Memory B cell (primary cell): ENCODE results near the gene DENND6B.
A peak's percentile ranks its signal among the peaks of the same experiment; 100 is the strongest.
"Not testable (repeated sequence)": the region's sequence is repeated elsewhere in the genome, so short reads cannot be mapped to it uniquely, and the experiment has no call there.

Source experiments
- ATAC-seq: fragments of 150-1000 bp; cut with Tn5 transposase; 2 replicates; pipeline ENCODE4 v1.10.0; 2021; ENCODE audit warnings: low read depth, mild to moderate bottlenecking, moderate library complexity
- DNase-seq, 2 donors: peaks; one replicate each; pipeline ENCODE4 v3.0.0; 2022; ENCODE audit warnings: low spot score in 2 of 2
- H3K27ac Mint-ChIP-seq: one replicate; pipeline ENCODE4 v1.8.0; 2022; ENCODE audit warnings: mild to moderate bottlenecking, moderate library complexity, mixed read lengths
- H3K27me3 Mint-ChIP-seq: one replicate; pipeline ENCODE4 v1.8.0; 2022; ENCODE audit warnings: mixed read lengths
- H3K36me3 Mint-ChIP-seq: one replicate; pipeline ENCODE4 v1.8.0; 2022; ENCODE audit warnings: mild to moderate bottlenecking, mixed read lengths
- H3K4me1 Mint-ChIP-seq: one replicate; pipeline ENCODE4 v1.8.0; 2022; ENCODE audit warnings: mixed read lengths
- H3K4me3 Mint-ChIP-seq: one replicate; pipeline ENCODE4 v1.8.0; 2022; ENCODE audit warnings: mild to moderate bottlenecking, moderate library complexity, mixed read lengths
- H3K9me3 Mint-ChIP-seq: one replicate; pipeline ENCODE4 v1.8.0; 2022; ENCODE audit warnings: mixed read lengths

Gene DENND6B

DNA sequence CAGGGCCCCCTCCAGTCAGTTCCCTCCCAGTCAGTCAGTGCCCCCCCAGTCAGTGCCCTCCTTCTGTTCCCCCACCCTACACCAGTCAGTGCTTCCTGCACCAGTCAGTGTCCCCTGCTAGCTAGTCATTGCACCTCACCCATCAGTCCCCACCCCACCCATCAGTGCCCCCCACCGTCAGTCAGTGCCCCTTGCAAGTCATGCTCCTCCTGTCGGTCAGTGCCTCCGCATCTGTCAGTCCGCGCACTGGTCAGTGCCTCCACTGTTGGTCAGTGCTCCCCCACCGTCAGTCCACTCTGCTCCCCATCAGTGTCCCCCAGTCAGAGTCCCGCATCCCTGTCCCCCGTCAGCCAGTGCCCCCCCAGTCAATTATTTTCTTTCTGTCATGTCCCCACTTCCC, 19.7 kb upstream of the DENND6B start:
- Mint-ChIP-seq H3K27ac (no peak overlapping the region), H3K4me1 (no peaks in the 10 kb centered on the region), H3K27me3 (no peaks in the 10 kb centered on the region), H3K9me3 (no peaks in the 10 kb centered on the region), H3K36me3 (peaks cover 3% of the 10 kb centered on the region), H3K4me3 (no peak overlapping the region)
- no peak for ATAC-seq
- no peak for DNase-seq

DNA sequence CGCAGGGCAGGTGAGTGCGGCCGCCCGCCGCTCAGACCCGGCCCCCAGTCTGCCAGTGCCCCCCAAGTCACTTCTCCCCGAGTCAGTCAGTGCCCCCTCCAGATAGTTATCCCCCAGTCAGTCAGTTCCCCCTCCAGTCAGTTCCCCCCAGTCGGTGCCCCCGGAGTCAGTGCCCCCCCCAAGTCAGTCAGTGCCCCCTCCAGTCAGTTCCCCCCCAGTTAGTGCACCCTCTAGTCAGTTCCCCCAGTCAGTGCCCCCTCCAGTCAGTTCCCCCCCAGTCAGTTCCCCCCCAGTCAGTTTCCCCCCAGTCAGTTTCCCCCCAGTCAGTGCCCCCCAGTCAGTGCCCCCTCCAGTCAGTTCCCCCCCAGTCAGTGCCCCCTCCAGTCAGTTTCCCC, 16.7 kb upstream of the DENND6B start:
- peak; percentile 14 for ATAC-seq
- Mint-ChIP-seq H3K9me3 (no peaks in the 10 kb centered on the region), H3K27me3 (no peaks in the 10 kb centered on the region), H3K36me3 (no peaks in the 10 kb centered on the region), H3K4me1 (no peaks in the 10 kb centered on the region), H3K4me3 (peak overlapping the region; percentile 75), H3K27ac (no peak overlapping the region)
- DNase-seq: no peak

DNA sequence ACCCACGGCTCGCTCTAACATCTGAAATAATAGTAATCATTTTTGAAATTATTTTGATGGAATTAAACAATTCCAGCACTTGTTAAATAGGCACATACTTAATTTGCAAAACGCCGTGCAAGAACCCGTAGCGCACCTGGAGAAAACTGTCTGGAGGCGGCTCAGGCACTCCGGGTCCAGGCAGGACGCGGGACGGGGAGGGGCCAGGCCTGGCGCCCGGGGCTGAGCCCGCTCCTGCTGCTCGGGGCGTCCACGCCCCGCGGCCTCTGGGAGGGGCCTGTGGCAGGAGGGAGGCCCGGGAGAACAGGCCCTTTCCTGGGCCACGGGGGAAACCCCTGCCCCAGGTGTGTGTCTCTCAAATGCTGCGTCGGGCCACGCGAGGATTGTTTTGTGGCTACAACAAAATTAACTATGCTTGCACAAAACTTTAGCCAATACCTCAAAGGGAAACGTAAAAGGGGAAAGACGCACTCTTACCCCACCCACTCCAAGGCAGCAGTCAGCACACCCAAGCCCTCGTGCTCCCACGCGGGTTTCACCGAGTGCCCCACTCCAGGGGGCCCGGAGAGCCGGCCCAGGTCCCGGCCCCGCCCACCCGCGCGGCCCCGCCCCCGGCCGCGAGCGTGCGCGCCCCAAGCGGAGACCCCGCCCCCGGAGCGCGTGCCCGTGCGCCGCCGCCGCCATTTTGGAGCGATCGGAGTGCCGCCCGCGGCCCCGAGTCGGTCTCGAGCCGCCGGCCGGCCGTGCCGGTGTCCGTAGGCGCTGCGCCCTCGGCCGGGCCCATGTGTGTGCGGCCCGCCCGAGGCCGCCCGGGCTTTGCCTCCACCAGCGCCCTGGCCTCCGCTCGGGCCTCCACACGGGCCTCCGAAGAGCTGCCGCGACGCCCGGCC, 16.1 kb upstream of the DENND6B start, which contains the start of gene PPP6R2:
PPP6R2 (plus strand) TSS at position 677 of the 890 bp plus-strand sequence. CDS start 50,582 bp downstream, outside the sequence.
- Mint-ChIP-seq H3K4me3 (peak within 1 kb of the TSS; percentile 79), H3K27me3 (no peaks in the 10 kb centered on the region)
- peak; percentile 90 to 93 for DNase-seq

DNA sequence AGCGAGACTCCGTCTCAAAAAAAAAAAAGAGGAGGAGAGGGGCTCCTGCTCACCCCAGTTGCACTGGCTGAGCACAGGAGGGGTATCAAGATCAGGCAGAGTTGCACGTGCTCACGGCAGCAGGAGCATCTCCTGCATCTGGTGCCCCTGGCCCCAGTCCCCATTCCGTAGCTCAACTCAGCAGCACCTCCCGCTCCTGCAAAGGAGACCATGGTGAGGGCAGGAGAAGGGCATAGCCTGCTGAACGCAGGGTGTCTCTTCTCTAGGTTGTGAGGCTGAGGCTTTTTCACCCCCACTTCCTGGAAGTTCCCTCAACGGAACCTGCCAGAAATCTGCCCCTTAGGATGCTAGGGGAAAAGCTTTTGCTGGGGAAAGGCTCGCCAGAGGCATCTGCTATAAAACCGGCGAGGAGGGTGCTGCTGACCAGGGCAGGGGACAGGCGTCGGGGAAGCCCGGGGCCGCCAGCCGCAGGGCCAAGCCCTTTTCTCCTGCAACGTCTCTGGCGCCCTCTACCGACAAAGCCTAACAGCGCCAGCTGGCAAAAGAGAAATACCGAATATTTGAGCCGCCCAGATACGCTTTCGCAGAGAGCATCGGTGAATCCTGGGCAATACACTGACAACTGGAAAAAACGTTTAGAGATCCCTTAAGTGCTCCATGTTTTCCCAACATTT, 15.3 kb upstream of the DENND6B start:
- peak; percentile 90 to 96 for DNase-seq
- Mint-ChIP-seq H3K4me1 (no peaks in the 10 kb centered on the region), H3K27me3 (no peaks in the 10 kb centered on the region), H3K27ac (peak overlapping the region; percentile 84), H3K9me3 (no peaks in the 10 kb centered on the region), H3K36me3 (no peaks in the 10 kb centered on the region), H3K4me3 (peak overlapping the region; percentile 79)
- peak; percentile 54 for ATAC-seq

More for the DNA sequence above, 16.1 kb upstream of the DENND6B start, which contains the start of gene PPP6R2:
- H3K27ac Mint-ChIP-seq: peak within 1 kb of the TSS; percentile 84
- H3K9me3 Mint-ChIP-seq: no peaks in the 10 kb centered on the region
- H3K36me3 Mint-ChIP-seq: no peaks in the 10 kb centered on the region
- H3K4me1 Mint-ChIP-seq: no peaks in the 10 kb centered on the region
- ATAC-seq: peak; percentile 80

DNA sequence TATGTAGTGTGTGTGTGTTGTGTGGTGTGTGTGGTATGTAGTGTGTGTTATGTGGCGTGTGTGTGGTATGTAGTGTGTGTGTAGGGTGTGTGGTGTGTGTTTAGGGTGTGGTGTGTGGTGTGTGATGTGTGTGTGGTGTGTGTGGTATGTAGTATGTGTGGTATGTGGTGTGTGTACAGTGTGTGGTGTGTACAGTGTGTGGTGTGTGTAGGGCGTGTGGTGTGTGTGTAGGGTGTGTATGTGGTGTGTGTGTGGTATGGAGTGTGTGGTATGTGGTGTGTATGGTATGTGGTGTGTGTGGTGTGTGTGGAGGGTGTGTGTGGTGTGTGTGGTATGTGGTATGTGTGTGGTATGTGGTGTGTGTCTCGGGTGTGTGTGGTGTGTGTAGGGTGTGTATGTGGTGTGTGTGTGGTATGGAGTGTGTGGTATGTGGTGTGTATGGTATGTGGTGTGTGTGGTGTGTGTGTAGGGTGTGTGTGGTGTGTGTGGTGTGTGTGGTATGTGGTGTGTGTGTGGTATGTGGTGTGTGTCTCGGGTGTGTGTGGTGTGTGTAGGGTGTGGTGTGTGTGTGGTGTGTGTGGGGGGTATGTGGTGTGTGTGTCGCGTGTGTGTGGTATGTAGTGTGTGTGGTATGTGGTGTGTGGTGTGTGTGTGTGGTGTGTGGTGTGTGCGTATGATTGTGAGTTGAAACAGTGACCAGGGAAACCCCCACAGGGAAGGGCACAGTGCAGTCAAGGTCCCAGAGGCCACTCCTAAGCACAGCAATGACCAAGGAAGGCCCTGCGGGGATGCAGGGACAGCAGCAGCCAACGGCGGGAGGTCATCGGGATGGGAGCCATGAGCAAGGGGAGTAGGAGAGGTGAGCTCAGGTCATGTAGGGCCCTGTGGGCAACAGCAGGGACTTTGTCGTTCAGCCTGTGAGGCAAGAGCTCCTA, 13.4 kb upstream of the DENND6B start:
- H3K36me3 Mint-ChIP-seq: no peaks in the 10 kb centered on the region
- no peaks in the 10 kb centered on the region for H3K4me1 Mint-ChIP-seq
- H3K27ac Mint-ChIP-seq: no peak overlapping the region
- H3K27me3 Mint-ChIP-seq: no peaks in the 10 kb centered on the region
- no peaks in the 10 kb centered on the region for H3K9me3 Mint-ChIP-seq
- DNase-seq (no peak), ATAC-seq (no peak)
- no peak overlapping the region for H3K4me3 Mint-ChIP-seq

DNA sequence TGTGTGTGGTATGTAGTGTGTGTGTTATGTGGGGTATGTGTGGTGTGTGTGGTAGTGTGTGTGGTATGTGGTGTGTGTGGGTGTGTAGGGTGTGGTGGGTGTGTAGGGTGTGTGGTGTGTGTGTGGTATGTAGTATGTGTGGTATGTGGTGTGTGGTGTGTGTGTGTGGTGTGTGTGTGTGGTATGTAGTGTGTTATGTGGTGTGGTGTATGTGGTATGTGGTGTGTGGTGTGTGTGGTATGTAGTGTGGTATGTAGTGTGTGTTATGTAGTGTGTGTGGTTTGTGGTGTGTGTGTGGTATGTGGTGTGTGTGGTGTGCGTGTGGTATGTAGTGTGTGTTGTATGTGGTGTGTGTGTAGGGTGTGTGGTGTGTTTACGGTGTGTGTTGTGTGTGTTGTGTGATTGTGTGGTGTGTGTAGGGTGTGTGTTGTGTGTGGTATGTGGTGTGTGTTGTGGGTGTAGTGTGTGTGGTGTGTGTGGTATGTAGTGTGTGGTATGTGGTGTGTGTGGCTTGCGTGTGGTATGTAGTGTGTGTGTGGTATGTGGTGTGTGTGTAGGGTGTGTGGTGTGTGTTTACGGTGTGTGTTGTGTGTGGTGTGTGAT, 12.1 kb upstream of the DENND6B start:
- no peaks in the 10 kb centered on the region for H3K27me3 Mint-ChIP-seq
- no peaks in the 10 kb centered on the region for H3K9me3 Mint-ChIP-seq
- no peaks in the 10 kb centered on the region for H3K36me3 Mint-ChIP-seq
- DNase-seq (no peak), ATAC-seq (no peak)
- peaks cover 6% of the 10 kb centered on the region for H3K4me1 Mint-ChIP-seq
- H3K4me3 Mint-ChIP-seq: no peak overlapping the region
- H3K27ac Mint-ChIP-seq: no peak overlapping the region

DNA sequence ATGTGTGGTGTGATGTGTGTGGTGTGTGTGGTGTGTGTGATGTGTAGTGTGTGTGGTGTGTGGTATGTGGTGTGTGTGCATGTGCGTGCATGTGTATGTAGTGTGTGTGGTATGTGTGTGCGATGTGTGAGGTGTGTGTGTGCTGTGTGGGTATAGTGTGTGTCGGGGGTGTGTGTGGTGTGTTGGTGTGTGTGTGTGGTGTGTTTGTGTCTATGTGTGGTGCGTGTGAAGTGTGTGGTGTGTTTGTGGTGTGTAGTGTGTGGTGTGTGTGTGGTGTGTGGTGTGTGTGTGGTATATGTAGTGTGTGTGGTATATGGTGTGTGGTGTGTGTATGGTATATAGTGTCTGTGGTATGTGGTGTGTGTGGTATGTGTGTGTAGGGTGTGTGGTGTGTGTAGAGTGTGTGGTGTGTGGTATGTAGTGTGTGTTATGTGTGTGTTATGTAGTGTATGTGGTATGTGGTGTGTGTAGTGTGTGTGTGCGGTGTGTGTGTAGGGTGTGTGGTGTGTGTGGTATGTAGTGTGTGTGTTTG, 11.3 kb upstream of the DENND6B start:
- ATAC-seq (no peak), DNase-seq (no peak)
- Mint-ChIP-seq H3K4me1 (peaks cover 12% of the 10 kb centered on the region), H3K27me3 (no peaks in the 10 kb centered on the region), H3K27ac (no peak overlapping the region), H3K9me3 (no peaks in the 10 kb centered on the region), H3K4me3 (no peak overlapping the region), H3K36me3 (no peaks in the 10 kb centered on the region)

DNA sequence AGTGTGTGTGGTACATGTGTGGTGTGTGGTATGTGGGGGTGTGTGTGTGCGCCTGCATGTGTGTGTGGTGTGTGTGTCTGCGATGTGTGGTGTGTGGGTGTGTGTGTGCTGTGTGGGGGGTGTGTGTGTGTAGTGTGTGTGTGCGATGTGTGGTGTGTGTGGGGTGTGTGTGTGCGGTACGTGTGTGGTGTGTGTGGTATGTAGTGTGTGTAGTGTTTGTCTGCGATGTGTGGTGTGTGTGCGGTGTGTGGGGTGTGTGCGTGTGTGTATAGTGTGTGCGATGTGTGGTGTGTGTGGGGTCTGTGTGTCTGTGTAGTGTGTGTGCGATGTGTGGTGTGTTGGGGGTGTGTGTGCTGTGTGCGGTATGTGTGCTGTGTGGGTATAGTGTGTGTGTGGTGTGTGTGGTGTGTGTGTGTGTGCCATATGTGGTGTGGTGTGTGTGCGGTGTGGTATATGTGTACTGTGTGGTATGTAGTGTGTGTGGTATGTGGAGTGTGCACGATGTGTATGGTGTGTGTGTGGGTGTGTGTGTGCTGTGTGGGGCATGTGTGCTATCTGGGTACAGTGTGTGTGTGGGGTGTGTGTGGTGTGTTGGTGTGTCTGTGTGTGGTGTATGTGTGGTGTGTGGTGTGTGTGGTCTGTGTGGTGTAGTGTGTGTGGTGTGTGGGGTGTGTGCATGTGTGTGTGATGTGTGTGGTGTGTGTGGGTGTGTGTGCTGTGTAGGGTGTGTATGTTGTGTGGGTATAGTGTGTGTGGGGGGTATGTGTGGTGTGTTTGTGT, 10.6 kb upstream of the DENND6B start:
- no peak for ATAC-seq
- H3K9me3 Mint-ChIP-seq: no peaks in the 10 kb centered on the region
- DNase-seq: no peak
- no peak overlapping the region for H3K27ac Mint-ChIP-seq
- no peaks in the 10 kb centered on the region for H3K27me3 Mint-ChIP-seq
- no peak overlapping the region for H3K4me3 Mint-ChIP-seq
- H3K36me3 Mint-ChIP-seq: no peaks in the 10 kb centered on the region
- peaks cover 12% of the 10 kb centered on the region for H3K4me1 Mint-ChIP-seq

DNA sequence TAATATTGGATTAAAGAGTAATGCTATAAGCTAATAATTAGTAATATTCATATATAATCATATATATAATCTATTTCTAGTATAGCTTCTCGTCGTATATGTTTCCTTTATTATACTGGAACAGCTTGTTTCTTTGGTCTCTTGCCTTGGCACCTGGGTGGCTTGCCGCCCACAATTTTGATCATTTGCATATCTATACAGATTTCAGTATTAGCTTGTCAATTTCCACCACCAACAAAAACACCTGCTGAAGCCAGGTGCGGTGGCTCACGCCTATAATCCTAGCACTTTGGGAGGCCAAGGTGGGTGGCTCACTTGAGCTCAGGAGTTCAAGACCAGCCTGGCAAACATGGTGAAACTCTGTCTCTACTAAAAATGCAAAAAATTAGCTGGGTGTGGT, 7.6 kb upstream of the DENND6B start:
- ATAC-seq: peak; percentile 74

DNA sequence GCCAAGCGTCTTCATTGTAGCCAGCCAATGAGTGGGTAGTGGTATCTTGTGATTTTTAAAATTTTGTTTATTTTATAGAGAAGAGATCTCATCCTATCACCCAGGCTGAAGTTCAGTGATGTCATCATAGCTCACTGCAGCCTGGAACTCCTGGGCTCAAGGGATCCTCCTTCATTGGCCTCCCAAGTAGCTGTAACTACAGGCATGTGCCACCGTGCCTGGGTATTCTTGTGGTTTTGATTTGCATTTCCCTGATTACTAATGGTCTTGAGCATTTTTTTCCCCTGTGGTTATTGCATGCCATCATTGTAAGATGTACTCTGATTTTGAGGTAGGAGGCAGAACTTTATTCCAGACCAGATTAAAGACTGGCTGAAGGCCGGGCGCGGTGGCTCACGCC, 2.4 kb upstream of the DENND6B start:
- Mint-ChIP-seq H3K27ac (no peak overlapping the region), H3K27me3 (peaks cover 5% of the 10 kb centered on the region), H3K4me1 (peaks cover 23% of the 10 kb centered on the region), H3K9me3 (no peaks in the 10 kb centered on the region), H3K36me3 (no peaks in the 10 kb centered on the region), H3K4me3 (no peak overlapping the region)
- ATAC-seq: no peak
- DNase-seq: no peak

More for the DNA sequence above, 7.6 kb upstream of the DENND6B start:
- not testable (repeated sequence) for H3K9me3 Mint-ChIP-seq, H3K27me3 Mint-ChIP-seq, DNase-seq, H3K36me3 Mint-ChIP-seq, H3K4me3 Mint-ChIP-seq
- peaks cover 18% of the 10 kb centered on the region for H3K4me1 Mint-ChIP-seq
- H3K27ac Mint-ChIP-seq: peak overlapping the region; percentile 64

DNA sequence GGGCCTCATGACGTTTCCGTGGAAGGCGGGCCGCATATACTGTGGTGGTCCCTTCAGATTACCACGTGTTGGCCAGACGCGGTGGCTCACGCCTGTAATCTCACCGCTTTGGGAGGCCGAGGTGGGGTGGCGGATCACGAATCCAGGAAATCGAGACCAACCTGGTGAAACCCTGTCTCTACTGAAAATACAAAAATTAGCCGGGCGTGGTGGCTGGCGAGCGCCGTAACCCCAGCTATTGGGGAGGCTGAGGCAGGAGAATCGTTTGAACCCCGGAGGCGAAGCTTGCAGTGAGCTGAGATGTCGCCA, 853 bp upstream of the DENND6B start:
- Mint-ChIP-seq H3K4me3 (peak overlapping the region; percentile 87), H3K9me3 (no peaks in the 10 kb centered on the region), H3K36me3 (no peaks in the 10 kb centered on the region), H3K27ac (peak overlapping the region; percentile 85), H3K27me3 (peaks cover 5% of the 10 kb centered on the region), H3K4me1 (peaks cover 18% of the 10 kb centered on the region)
- ATAC-seq: no peak
- no peak for DNase-seq

DNA sequence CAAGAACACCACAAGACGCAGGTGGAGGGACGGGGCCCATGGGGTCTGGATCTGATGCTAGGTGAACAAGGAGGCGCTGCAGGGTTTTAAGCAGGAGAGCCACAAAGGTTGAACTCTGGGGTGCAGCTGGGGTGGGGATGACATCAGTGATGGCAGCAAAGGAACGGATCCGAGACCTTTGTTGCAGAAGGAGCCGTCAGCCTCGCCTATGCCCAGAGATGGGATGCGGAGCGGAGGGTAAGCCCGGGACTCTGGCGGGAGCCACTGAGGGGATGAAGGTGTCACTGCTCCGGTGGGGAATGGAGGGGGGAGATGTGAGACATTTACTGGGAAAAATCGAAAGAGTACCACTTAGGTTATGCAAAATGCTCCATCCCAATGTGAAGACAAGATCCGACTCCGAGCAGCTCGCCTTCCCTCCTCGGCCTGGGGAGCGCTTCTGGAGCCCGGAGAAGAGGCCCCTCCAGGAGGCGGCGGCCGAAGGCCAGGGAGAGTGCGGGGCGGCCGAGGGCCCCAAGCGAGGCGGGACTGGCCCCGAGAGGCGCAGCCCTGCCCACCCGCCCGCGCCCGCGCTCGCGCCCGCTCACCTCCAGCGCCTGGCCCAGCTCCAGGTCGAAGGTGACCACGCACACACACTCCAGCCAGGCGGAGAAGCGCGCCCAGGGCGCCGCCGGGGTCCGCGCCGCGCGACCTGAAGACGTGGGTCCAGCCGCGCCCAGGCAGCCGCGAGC, 422 bp downstream of the DENND6B start:
- Mint-ChIP-seq H3K9me3 (no peaks in the 10 kb centered on the region), H3K4me1 (peaks cover 18% of the 10 kb centered on the region), H3K27me3 (peaks cover 5% of the 10 kb centered on the region), H3K36me3 (no peaks in the 10 kb centered on the region), H3K4me3 (peak overlapping the region; percentile 85), H3K27ac (peak overlapping the region; percentile 39)
- no peak for DNase-seq
- ATAC-seq: peak; percentile 6
